ENCODE data around the gene KIAA1671. TPM values are rescaled to one million over a fixed set of nuclear protein-coding genes. Genes with fewer than 3 reads are reported as not detected.

KIAA1671 gene
- total and polyA plus RNA-seq, 4 donors: 8.7 to 35.9 (median 19.1) TPM

GRCh38 chr22:24989541-24989951, 37.0 kb downstream of the KIAA1671 start:
- no peaks in the 10 kb centered on the region for H3K9me3 ChIP-seq (ENCODE audit: control insufficient read depth in 4 of 4, low read length in 3 of 4)
- DNase-seq (ENCODE audit: low spot score): no peak
- H3K4me3 ChIP-seq (ENCODE audit: low read depth in 1 of 3, low read length in 3 of 3): no peak overlapping the region
- H3K27me3 ChIP-seq (ENCODE audit: control insufficient read depth in 4 of 4, insufficient read depth in 4 of 4, low read length in 3 of 4): no peaks in the 10 kb centered on the region
- H3K4me1 ChIP-seq (ENCODE audit: control insufficient read depth in 4 of 4, insufficient read depth in 4 of 4, low read length in 3 of 4): peaks cover 10 to 22% (median 18%) of the 10 kb centered on the region in 4 donors
- TF ChIP-seq, protein P1, sequence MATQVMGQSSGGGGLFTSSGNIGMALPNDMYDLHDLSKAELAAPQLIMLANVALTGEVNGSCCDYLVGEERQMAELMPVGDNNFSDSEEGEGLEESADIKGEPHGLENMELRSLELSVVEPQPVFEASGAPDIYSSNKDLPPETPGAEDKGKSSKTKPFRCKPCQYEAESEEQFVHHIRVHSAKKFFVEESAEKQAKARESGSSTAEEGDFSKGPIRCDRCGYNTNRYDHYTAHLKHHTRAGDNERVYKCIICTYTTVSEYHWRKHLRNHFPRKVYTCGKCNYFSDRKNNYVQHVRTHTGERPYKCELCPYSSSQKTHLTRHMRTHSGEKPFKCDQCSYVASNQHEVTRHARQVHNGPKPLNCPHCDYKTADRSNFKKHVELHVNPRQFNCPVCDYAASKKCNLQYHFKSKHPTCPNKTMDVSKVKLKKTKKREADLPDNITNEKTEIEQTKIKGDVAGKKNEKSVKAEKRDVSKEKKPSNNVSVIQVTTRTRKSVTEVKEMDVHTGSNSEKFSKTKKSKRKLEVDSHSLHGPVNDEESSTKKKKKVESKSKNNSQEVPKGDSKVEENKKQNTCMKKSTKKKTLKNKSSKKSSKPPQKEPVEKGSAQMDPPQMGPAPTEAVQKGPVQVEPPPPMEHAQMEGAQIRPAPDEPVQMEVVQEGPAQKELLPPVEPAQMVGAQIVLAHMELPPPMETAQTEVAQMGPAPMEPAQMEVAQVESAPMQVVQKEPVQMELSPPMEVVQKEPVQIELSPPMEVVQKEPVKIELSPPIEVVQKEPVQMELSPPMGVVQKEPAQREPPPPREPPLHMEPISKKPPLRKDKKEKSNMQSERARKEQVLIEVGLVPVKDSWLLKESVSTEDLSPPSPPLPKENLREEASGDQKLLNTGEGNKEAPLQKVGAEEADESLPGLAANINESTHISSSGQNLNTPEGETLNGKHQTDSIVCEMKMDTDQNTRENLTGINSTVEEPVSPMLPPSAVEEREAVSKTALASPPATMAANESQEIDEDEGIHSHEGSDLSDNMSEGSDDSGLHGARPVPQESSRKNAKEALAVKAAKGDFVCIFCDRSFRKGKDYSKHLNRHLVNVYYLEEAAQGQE (IDR thresholded peaks at IDR 0.05): peak; percentile 25
- TF ChIP-seq YY1 (IDR thresholded peaks at IDR 0.05) (peak; percentile 52), TAF1 (conservative IDR thresholded peaks at IDR 0.05) (no peak), HNF4A (conservative IDR thresholded peaks at IDR 0.05) (peak; percentile 49 to 67), SP1 (IDR thresholded peaks at IDR 0.05) (peak; percentile 32), JUND (IDR thresholded peaks at IDR 0.05) (no peak), FOXA1 (IDR thresholded peaks at IDR 0.05) (no peak), ATF3 (IDR thresholded peaks at IDR 0.05) (no peak), EGR1 (IDR thresholded peaks at IDR 0.05; ENCODE audit: low read depth in 2 of 2) (peak in 1 of 2 donors; percentile 41), NR2F2 (IDR thresholded peaks at IDR 0.05) (peak; percentile 35), RAD21 (IDR thresholded peaks at IDR 0.05) (peak; percentile 16 to 31), RXRA (IDR thresholded peaks at IDR 0.05) (peak; percentile 92 to 95)
- TF ChIP-seq, protein P2, sequence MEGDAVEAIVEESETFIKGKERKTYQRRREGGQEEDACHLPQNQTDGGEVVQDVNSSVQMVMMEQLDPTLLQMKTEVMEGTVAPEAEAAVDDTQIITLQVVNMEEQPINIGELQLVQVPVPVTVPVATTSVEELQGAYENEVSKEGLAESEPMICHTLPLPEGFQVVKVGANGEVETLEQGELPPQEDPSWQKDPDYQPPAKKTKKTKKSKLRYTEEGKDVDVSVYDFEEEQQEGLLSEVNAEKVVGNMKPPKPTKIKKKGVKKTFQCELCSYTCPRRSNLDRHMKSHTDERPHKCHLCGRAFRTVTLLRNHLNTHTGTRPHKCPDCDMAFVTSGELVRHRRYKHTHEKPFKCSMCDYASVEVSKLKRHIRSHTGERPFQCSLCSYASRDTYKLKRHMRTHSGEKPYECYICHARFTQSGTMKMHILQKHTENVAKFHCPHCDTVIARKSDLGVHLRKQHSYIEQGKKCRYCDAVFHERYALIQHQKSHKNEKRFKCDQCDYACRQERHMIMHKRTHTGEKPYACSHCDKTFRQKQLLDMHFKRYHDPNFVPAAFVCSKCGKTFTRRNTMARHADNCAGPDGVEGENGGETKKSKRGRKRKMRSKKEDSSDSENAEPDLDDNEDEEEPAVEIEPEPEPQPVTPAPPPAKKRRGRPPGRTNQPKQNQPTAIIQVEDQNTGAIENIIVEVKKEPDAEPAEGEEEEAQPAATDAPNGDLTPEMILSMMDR (IDR thresholded peaks at IDR 0.05; ENCODE audit: low read depth, low read length, missing input control): no peak
- H3K36me3 ChIP-seq (ENCODE audit: control insufficient read depth in 4 of 4, insufficient read depth in 3 of 4, low read depth in 1 of 4, low read length in 3 of 4): no peaks in the 10 kb centered on the region
- 26% methylated on average over 5 of the region's 5 CpGs for WGBS
- H3K9ac ChIP-seq (ENCODE audit: low read depth in 1 of 2, low read length in 2 of 2): no peak overlapping the region
- peak overlapping the region; percentile 38 to 48 for H3K27ac ChIP-seq (ENCODE audit: low read depth in 1 of 2, low read length in 2 of 2)

- no peak for DNase-seq (ENCODE audit: low spot score)
- Histone ChIP-seq H3K9me3 (ENCODE audit: control insufficient read depth in 4 of 4, low read length in 3 of 4) (no peaks in the 10 kb centered on the region), H3K4me3 (ENCODE audit: low read depth in 1 of 3, low read length in 3 of 3) (no peak overlapping the region), H3K27ac (ENCODE audit: low read depth in 1 of 2, low read length in 2 of 2) (no peak overlapping the region), H3K27me3 (ENCODE audit: control insufficient read depth in 4 of 4, insufficient read depth in 4 of 4, low read length in 3 of 4) (no peaks in the 10 kb centered on the region), H3K9ac (ENCODE audit: low read depth in 1 of 2, low read length in 2 of 2) (no peak overlapping the region), H3K4me1 (ENCODE audit: control insufficient read depth in 4 of 4, insufficient read depth in 4 of 4, low read length in 3 of 4) (peaks cover 10 to 22% (median 18%) of the 10 kb centered on the region in 4 donors), H3K36me3 (ENCODE audit: control insufficient read depth in 4 of 4, insufficient read depth in 3 of 4, low read depth in 1 of 4, low read length in 3 of 4) (no peaks in the 10 kb centered on the region)
- 91% methylated on average over 10 of the region's 10 CpGs for WGBS
- TF ChIP-seq, protein P2 (IDR thresholded peaks at IDR 0.05; ENCODE audit: low read depth, low read length, missing input control): no peak
- TF ChIP-seq RXRA (IDR thresholded peaks at IDR 0.05) (no peak), FOXA1 (IDR thresholded peaks at IDR 0.05) (no peak), HNF4G (IDR thresholded peaks at IDR 0.05) (no peak), GABPA (IDR thresholded peaks at IDR 0.05 in 1 of 2, conservative IDR thresholded peaks at IDR 0.05 in 1 of 2) (no peak)
- TF ChIP-seq, protein P1 (IDR thresholded peaks at IDR 0.05): no peak
- TF ChIP-seq, protein P3, sequence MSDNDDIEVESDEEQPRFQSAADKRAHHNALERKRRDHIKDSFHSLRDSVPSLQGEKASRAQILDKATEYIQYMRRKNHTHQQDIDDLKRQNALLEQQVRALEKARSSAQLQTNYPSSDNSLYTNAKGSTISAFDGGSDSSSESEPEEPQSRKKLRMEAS (IDR thresholded peaks at IDR 0.05): no peak
These were observed 37.9 kb downstream of the KIAA1671 start for GRCh38 chr22:24990344-24990905.

All from liver (tissue), 9 donors.